ENCODE results near the gene P2RY6.

The P2RY6 gene

GRCh38 chr11:73340164-73340563 is 68.0 kb downstream of the P2RY6 start:
- DNase-seq, result no peak

- DNase-seq, result no peak
These were observed 70.5 kb downstream of the P2RY6 start for GRCh38 chr11:73342633-73343032.

GRCh38 chr11:73343076-73343873 is 71.1 kb downstream of the P2RY6 start:
- no peak for DNase-seq

- no peak for DNase-seq
These were observed 72.1 kb downstream of the P2RY6 start for GRCh38 chr11:73344191-73344607.

- no peak for DNase-seq
These were observed 73.5 kb downstream of the P2RY6 start for GRCh38 chr11:73345481-73346160.

- DNase-seq, result no peak
These were observed 74.2 kb downstream of the P2RY6 start for GRCh38 chr11:73346186-73346935.

GRCh38 chr11:73347067-73347466 is 74.9 kb downstream of the P2RY6 start:
- no peak for DNase-seq

All from stimulated activated CD4-positive, alpha-beta T cell treated with anti-CD3 and anti-CD28 coated beads, Interleukin-12 subunit alpha, Interleukin-12 subunit beta, amount 100 ng/mL, for 4 hours (primary cell).